DOHH2 (cell line): ENCODE data around the gene CDX4.

ENCODE experiments used
- H3F3A ChIP-seq: fragments of 200-600 bp; sonication (generic), shearing (Covaris generic); 2 replicates; pipeline ENCODE4 v1.6.0; 2016; ENCODE audit warnings: antibody characterized with exemption, mild to moderate bottlenecking; ENCODE audit not compliant: control insufficient read depth, insufficient read depth
- H3K27ac ChIP-seq: fragments of 200-600 bp; sonication (generic); 2 replicates; pipeline ENCODE4 v1.5.1; 2014; ENCODE audit warnings: low read depth, mild to moderate bottlenecking, low read length, moderate library complexity
- H3K27me3 ChIP-seq: fragments of 200-600 bp; sonication (generic); 2 replicates; pipeline ENCODE4 v1.6.1; 2014; ENCODE audit warnings: mild to moderate bottlenecking, low read length, mixed read lengths; ENCODE audit not compliant: control insufficient read depth
- H3K36me3 ChIP-seq: fragments of 200-600 bp; sonication (generic); 2 replicates; pipeline ENCODE4 v1.6.1; 2014; ENCODE audit warnings: mild to moderate bottlenecking, low read length, moderate library complexity, mixed read lengths; ENCODE audit not compliant: control insufficient read depth
- H3K4me1 ChIP-seq: fragments of 200-600 bp; sonication (generic); 2 replicates; pipeline ENCODE4 v1.6.1; 2014; ENCODE audit warnings: mild to moderate bottlenecking, low read length, mixed read lengths; ENCODE audit not compliant: control insufficient read depth
- H3K4me2 ChIP-seq: fragments of 200-600 bp; sonication (generic); 2 replicates; pipeline ENCODE4 v1.6.0; 2014; ENCODE audit warnings: mild to moderate bottlenecking, low read length, moderate library complexity
- H3K4me3 ChIP-seq: fragments of 200-600 bp; sonication (generic); 2 replicates; pipeline ENCODE4 v1.5.1; 2014; ENCODE audit warnings: mild to moderate bottlenecking, low read length, mixed read lengths
- H3K79me2 ChIP-seq: fragments of 200-600 bp; sonication (generic); 2 replicates; pipeline ENCODE4 v1.6.1; 2014; ENCODE audit warnings: mild to moderate bottlenecking, low read length, mixed read lengths; ENCODE audit not compliant: control insufficient read depth
- H3K9me2 ChIP-seq: fragments of 200-600 bp; sonication (generic); replicated peaks from 2 replicates; pipeline ENCODE4 v1.6.1; 2014; ENCODE audit warnings: mild to moderate bottlenecking, low read length, mixed read lengths; ENCODE audit not compliant: control insufficient read depth
- H3K9me3 ChIP-seq: fragments of 200-600 bp; sonication (generic); 2 replicates; pipeline ENCODE4 v1.6.1; 2014; ENCODE audit warnings: antibody characterized with exemption, low read length, mixed read lengths; ENCODE audit not compliant: control insufficient read depth, insufficient read depth
- H4K20me1 ChIP-seq: fragments of 200-600 bp; sonication (generic); 2 replicates; pipeline ENCODE4 v1.6.0; 2014; ENCODE audit warnings: low read depth, mild to moderate bottlenecking, antibody characterized with exemption, low read length, moderate library complexity; ENCODE audit not compliant: control insufficient read depth, insufficient read depth
- CTCF ChIP-seq: fragments of 200-600 bp; sonication (generic); IDR thresholded peaks from one replicate; pipeline ENCODE4 v1.5.1; 2014; ENCODE audit warnings: antibody characterized with exemption, mild to moderate bottlenecking, low read depth, low read length; ENCODE audit not compliant: poor library complexity, severe bottlenecking
- EZH2phosphoT487 ChIP-seq: fragments of 200-600 bp; sonication (generic); IDR thresholded peaks from 2 replicates; pipeline ENCODE4 v1.6.1; 2017; ENCODE audit warnings: borderline replicate concordance, mild to moderate bottlenecking, antibody characterized with exemption, low read length, moderate library complexity, mixed read lengths

Gene CDX4

GRCh38 chrX:73455171-73455570 lies 8.3 kb downstream of the CDX4 start:
- no peaks in the 10 kb centered on the region for H4K20me1 ChIP-seq
- H3F3A ChIP-seq, result no peaks in the 10 kb centered on the region
- no peak overlapping the region for H3K27ac ChIP-seq
- H3K9me2 ChIP-seq, result no peaks in the 10 kb centered on the region
- H3K4me1 ChIP-seq, result no peaks in the 10 kb centered on the region
- H3K9me3 ChIP-seq, result no peaks in the 10 kb centered on the region
- no peaks in the 10 kb centered on the region for H3K27me3 ChIP-seq
- H3K79me2 ChIP-seq, result no peaks in the 10 kb centered on the region
- TF ChIP-seq CTCF (no peak), EZH2phosphoT487 (no peak)
- H3K4me3 ChIP-seq, result no peak overlapping the region
- H3K4me2 ChIP-seq, result no peak overlapping the region
- no peaks in the 10 kb centered on the region for H3K36me3 ChIP-seq

GRCh38 chrX:73457306-73457705 lies 10.5 kb downstream of the CDX4 start:
- Histone ChIP-seq H3K27ac (no peak overlapping the region), H4K20me1 (no peaks in the 10 kb centered on the region), H3K4me1 (no peaks in the 10 kb centered on the region), H3K9me3 (no peaks in the 10 kb centered on the region), H3F3A (no peaks in the 10 kb centered on the region), H3K9me2 (no peaks in the 10 kb centered on the region), H3K4me2 (no peak overlapping the region), H3K27me3 (no peaks in the 10 kb centered on the region), H3K4me3 (no peak overlapping the region), H3K36me3 (no peaks in the 10 kb centered on the region), H3K79me2 (no peaks in the 10 kb centered on the region)
- no peak for TF ChIP-seq CTCF
- no peak for TF ChIP-seq EZH2phosphoT487

GRCh38 chrX:73468376-73468775 lies 21.5 kb downstream of the CDX4 start:
- Histone ChIP-seq H3K27ac (no peak overlapping the region), H3K79me2 (no peaks in the 10 kb centered on the region)

More at GRCh38 chrX:73468376-73468775, 21.5 kb downstream of the CDX4 start:
- TF ChIP-seq CTCF (no peak), EZH2phosphoT487 (no peak)
- H4K20me1 ChIP-seq, result no peaks in the 10 kb centered on the region
- no peak overlapping the region for H3K4me2 ChIP-seq
- no peaks in the 10 kb centered on the region for H3F3A ChIP-seq
- H3K9me2 ChIP-seq, result no peaks in the 10 kb centered on the region
- no peaks in the 10 kb centered on the region for H3K27me3 ChIP-seq
- no peak overlapping the region for H3K4me3 ChIP-seq
- no peaks in the 10 kb centered on the region for H3K4me1 ChIP-seq
- H3K36me3 ChIP-seq, result no peaks in the 10 kb centered on the region
- no peaks in the 10 kb centered on the region for H3K9me3 ChIP-seq
